Activated T-helper 1 cell treated with anti-CD3 and anti-CD28 coated beads, Interleukin-12 subunit alpha, Interleukin-12 subunit beta, Interleukin-2, Interleukin-4 antibody, amounts not matched to agents 30 ng/mL and 10 ng/mL and 1 ng/mL, durations not matched to agents 14 hours and 24 hours and 36 hours (primary cell): ENCODE results near the gene VSIG2. TPM values are rescaled to one million over a fixed set of nuclear protein-coding genes. Genes with fewer than 3 reads are reported as not detected.
A peak's percentile ranks its signal among the peaks of the same experiment; 100 is the strongest.

Experiments
- DNase-seq: peaks from one replicate; pipeline ENCODE4 v3.0.0; 2021; ENCODE audit warnings: low spot score
- H3K27ac Mint-ChIP-seq: one replicate; pipeline ENCODE4 v1.8.0; 2021; ENCODE audit warnings: mild to moderate bottlenecking, mixed read lengths
- H3K27me3 Mint-ChIP-seq: one replicate; pipeline ENCODE4 v1.8.0; 2022; ENCODE audit warnings: mild to moderate bottlenecking, moderate library complexity, mixed read lengths; ENCODE audit not compliant: insufficient read depth
- H3K36me3 Mint-ChIP-seq: one replicate; pipeline ENCODE4 v1.8.0; 2021; ENCODE audit warnings: low read depth, mixed read lengths
- H3K4me1 Mint-ChIP-seq: one replicate; pipeline ENCODE4 v1.8.0; 2021; ENCODE audit warnings: low read depth, mixed read lengths
- H3K4me3 Mint-ChIP-seq: one replicate; pipeline ENCODE4 v1.8.0; 2021; ENCODE audit warnings: mild to moderate bottlenecking, moderate library complexity, mixed read lengths
- H3K9me3 Mint-ChIP-seq: one replicate; pipeline ENCODE4 v1.8.0; 2021; ENCODE audit warnings: mixed read lengths
- intact Hi-C: fragments of 100-400 bp; cut with micrococcal nuclease; formaldehyde crosslinking; loops from one replicate; pipeline ENCODE4 v1.15.1; 2024
- total RNA-seq: library from RNA; stranded (reverse); gene quantifications from 2 replicates; pipeline ENCODE4 v1.2.3, GENCODE V29; 2022

The VSIG2 gene
- total RNA-seq, 1 donor from 2014 or later = not detected

GRCh38 chr11:124751391-124751740 is 689 bp downstream of the VSIG2 start:
- intact Hi-C loops = no loop called here
- no peak overlapping the region for H3K27ac Mint-ChIP-seq
- H3K4me3 Mint-ChIP-seq = no peak overlapping the region
- H3K9me3 Mint-ChIP-seq = no peaks in the 10 kb centered on the region
- peaks cover 25% of the 10 kb centered on the region for H3K4me1 Mint-ChIP-seq
- H3K27me3 Mint-ChIP-seq = peaks cover 15% of the 10 kb centered on the region
- H3K36me3 Mint-ChIP-seq = no peaks in the 10 kb centered on the region
- no peak for DNase-seq

- Mint-ChIP-seq H3K27me3 (peaks cover 10% of the 10 kb centered on the region), H3K36me3 (no peaks in the 10 kb centered on the region), H3K27ac (no peak overlapping the region), H3K4me3 (no peak overlapping the region), H3K4me1 (peaks cover 28% of the 10 kb centered on the region), H3K9me3 (no peaks in the 10 kb centered on the region)
- intact Hi-C loops = loop anchor here (5.0 to 10.0 kb wide), 3 partner anchors 202 to 1685 kb away; partner anchors contain the start of genes CCDC15, HSPA8 and HYLS1
- DNase-seq = no peak
Observed at GRCh38 chr11:124749912-124750311, 2.1 kb downstream of the VSIG2 start.

GRCh38 chr11:124748481-124749343 is 3.3 kb downstream of the VSIG2 start:
- H3K27ac Mint-ChIP-seq = no peak overlapping the region
- H3K4me1 Mint-ChIP-seq = peaks cover 28% of the 10 kb centered on the region
- H3K4me3 Mint-ChIP-seq = no peak overlapping the region
- intact Hi-C loops = loop anchor here (5.0 to 10.0 kb wide), 3 partner anchors 204 to 1684 kb away; partner anchors contain the start of genes CCDC15, HSPA8 and HYLS1
- no peak for DNase-seq
- H3K27me3 Mint-ChIP-seq = peaks cover 10% of the 10 kb centered on the region
- no peaks in the 10 kb centered on the region for H3K9me3 Mint-ChIP-seq
- no peaks in the 10 kb centered on the region for H3K36me3 Mint-ChIP-seq

DNA sequence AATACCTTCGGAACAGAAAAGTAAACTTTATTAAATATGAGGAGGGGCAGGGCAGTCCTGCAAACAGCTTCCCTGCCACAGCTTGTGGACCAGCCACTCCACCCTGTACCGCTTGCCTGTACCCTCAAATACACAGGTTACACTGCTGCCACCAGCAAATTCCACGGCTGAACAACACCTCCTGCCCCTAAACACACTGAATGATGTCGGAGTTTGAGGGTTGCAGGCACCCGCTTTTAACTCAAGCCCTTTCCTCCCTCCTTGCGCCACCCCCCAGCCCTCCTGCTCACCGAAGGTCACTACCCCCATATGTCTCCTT is 4.0 kb downstream of the VSIG2 start:
- H3K36me3 Mint-ChIP-seq = no peaks in the 10 kb centered on the region
- peaks cover 28% of the 10 kb centered on the region for H3K4me1 Mint-ChIP-seq
- peaks cover 12% of the 10 kb centered on the region for H3K27me3 Mint-ChIP-seq
- H3K4me3 Mint-ChIP-seq = no peak overlapping the region
- no peaks in the 10 kb centered on the region for H3K9me3 Mint-ChIP-seq
- H3K27ac Mint-ChIP-seq = no peak overlapping the region
- intact Hi-C loops = loop anchor here (5.0 to 10.0 kb wide), 3 partner anchors 204 to 1683 kb away; partner anchors contain the start of genes CCDC15, HSPA8 and HYLS1
- no peak for DNase-seq

- Mint-ChIP-seq H3K9me3 (no peaks in the 10 kb centered on the region), H3K4me1 (peaks cover 28% of the 10 kb centered on the region), H3K36me3 (no peaks in the 10 kb centered on the region), H3K27ac (no peak overlapping the region), H3K4me3 (peak overlapping the region; percentile 89), H3K27me3 (peaks cover 10% of the 10 kb centered on the region)
- intact Hi-C loops = loop anchor here (1.0 to 10.0 kb wide), 6 partner anchors 8 to 1683 kb away; partner anchors contain the start of genes CCDC15, CDON, HSPA8 and HYLS1
- no peak for DNase-seq
Observed at GRCh38 chr11:124747406-124748099, 4.5 kb downstream of the VSIG2 start.

DNA sequence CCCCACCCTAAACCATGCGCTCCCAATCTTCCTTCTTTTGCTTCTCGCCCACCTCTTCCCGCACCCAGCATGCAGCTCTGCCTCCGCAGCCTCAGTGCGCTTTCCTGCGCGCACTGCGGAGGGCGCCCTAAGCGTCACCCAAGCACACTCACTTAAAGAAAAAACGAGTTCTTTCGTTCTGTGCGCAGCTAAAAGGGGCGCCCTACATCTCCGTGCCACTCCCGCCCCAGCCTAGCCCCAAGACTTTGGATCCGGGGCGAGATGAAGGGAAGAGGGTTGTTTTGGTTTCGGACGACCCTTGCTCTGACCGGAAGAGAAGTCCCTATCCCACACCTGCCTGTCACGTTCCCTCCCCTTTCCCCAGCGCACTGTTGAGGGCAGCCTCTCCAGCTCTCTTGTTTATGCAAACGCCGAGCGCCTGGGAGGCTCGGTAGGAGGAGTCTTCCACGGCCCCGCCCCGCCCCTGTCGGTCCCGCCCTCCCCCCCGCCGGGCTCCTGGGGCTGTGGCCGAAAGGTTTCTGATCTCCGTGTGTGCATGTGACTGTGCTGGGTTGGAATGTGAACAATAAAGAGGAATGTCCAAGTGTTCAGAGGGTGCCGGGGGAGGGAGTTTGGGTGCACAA is 5.3 kb downstream of the VSIG2 start:
- DNase-seq = peak; percentile 64
- Mint-ChIP-seq H3K4me3 (peak overlapping the region; percentile 89), H3K4me1 (peaks cover 28% of the 10 kb centered on the region), H3K36me3 (no peaks in the 10 kb centered on the region), H3K27me3 (peaks cover 12% of the 10 kb centered on the region), H3K9me3 (no peaks in the 10 kb centered on the region), H3K27ac (peak overlapping the region; percentile 86)
- intact Hi-C loops = loop anchor here (1.0 to 10.0 kb wide), 12 partner anchors 7 to 1682 kb away; partner anchors contain the start of genes CCDC15, CDON, HSPA8 and HYLS1

- no peak for DNase-seq
- H3K4me1 Mint-ChIP-seq = peaks cover 35% of the 10 kb centered on the region
- peak overlapping the region; percentile 89 for H3K4me3 Mint-ChIP-seq
- peaks cover 19% of the 10 kb centered on the region for H3K27me3 Mint-ChIP-seq
- no peaks in the 10 kb centered on the region for H3K9me3 Mint-ChIP-seq
- H3K27ac Mint-ChIP-seq = peak overlapping the region; percentile 86
- no peaks in the 10 kb centered on the region for H3K36me3 Mint-ChIP-seq
- intact Hi-C loops = loop anchor here (1.0 to 10.0 kb wide), 11 partner anchors 12 to 1681 kb away; partner anchors contain the start of genes CCDC15, CDON, HSPA8 and HYLS1
Observed at GRCh38 chr11:124745835-124746620, 6.0 kb downstream of the VSIG2 start.

GRCh38 chr11:124745270-124745834 is 6.7 kb downstream of the VSIG2 start:
- no peak for DNase-seq
- Mint-ChIP-seq H3K9me3 (no peaks in the 10 kb centered on the region), H3K4me1 (peaks cover 42% of the 10 kb centered on the region), H3K27ac (peak overlapping the region; percentile 44), H3K36me3 (no peaks in the 10 kb centered on the region), H3K4me3 (peak overlapping the region; percentile 59), H3K27me3 (peaks cover 22% of the 10 kb centered on the region)
- intact Hi-C loops = loop anchor here (5.0 to 10.0 kb wide), 3 partner anchors 207 to 1681 kb away; partner anchors contain the start of genes CCDC15, HSPA8 and HYLS1

DNA sequence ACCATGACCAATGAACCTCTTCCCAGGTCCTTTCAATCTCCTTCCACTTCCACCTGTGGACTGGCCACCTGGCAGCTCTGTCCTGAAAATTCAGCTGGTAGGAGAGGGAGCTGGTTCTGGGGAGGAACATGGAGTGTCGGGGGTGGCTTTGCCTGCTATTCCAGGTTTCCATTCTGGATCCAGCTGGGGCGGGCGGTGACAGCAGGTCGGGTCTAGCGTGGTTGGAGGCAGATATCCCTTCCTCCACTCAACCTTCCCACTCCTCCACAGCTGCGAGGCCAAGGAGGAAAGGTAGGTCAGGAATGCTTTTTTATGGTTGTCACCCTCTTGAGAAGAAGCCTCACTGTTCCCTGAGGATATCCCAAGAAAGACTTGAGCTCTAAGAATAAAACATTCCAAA is 9.0 kb downstream of the VSIG2 start:
- DNase-seq = no peak
- H3K4me1 Mint-ChIP-seq = peaks cover 32% of the 10 kb centered on the region
- H3K27ac Mint-ChIP-seq = no peak overlapping the region
- intact Hi-C loops = loop anchor here (10.0 kb wide), 1 partner anchor 1678 kb away; the partner anchor contains the start of gene HSPA8
- H3K27me3 Mint-ChIP-seq = peaks cover 29% of the 10 kb centered on the region
- peaks cover 2% of the 10 kb centered on the region for H3K36me3 Mint-ChIP-seq
- H3K4me3 Mint-ChIP-seq = no peak overlapping the region
- no peaks in the 10 kb centered on the region for H3K9me3 Mint-ChIP-seq

- Mint-ChIP-seq H3K27ac (no peak overlapping the region), H3K4me3 (no peak overlapping the region), H3K9me3 (no peaks in the 10 kb centered on the region), H3K4me1 (peaks cover 32% of the 10 kb centered on the region), H3K27me3 (peaks cover 29% of the 10 kb centered on the region), H3K36me3 (peaks cover 2% of the 10 kb centered on the region)
- no peak for DNase-seq
- intact Hi-C loops = loop anchor here (10.0 kb wide), 1 partner anchor 1678 kb away; the partner anchor contains the start of gene HSPA8
Observed at GRCh38 chr11:124742555-124742954, 9.5 kb downstream of the VSIG2 start.

DNA sequence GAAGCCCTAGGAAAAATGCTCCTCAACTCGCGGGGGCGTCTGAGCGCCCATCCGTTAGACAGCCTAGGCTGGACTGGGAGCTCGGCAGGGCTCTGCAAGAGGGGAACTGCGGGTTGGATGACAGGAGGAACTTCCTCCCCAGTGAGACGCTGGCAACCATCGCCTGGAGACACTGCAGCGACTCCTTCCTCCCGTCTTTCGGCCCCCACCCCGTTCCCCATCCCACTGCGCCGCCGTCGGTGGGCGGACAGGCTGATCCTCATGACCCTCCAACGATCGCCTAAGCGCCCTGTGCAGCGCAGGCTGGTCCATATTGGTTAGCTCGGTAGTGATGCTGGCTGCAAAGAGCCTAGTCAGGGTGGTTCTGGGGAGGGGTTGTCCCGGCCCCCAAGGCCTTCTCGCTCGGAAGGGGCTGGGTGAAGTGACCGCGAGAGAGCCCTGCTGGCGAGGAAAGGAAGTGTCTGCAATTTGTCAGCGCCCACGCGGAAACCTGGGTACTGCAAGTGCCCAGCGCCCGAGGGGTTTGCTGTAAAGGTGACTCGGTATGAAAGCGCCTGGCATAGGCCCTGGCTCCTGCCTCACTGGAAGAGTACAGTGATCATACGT is 11.7 kb downstream of the VSIG2 start:
- Mint-ChIP-seq H3K27ac (peak overlapping the region; percentile 54), H3K36me3 (peaks cover 2% of the 10 kb centered on the region), H3K27me3 (peaks cover 39% of the 10 kb centered on the region), H3K4me1 (peaks cover 25% of the 10 kb centered on the region), H3K4me3 (peak overlapping the region; percentile 85), H3K9me3 (no peaks in the 10 kb centered on the region)
- peak; percentile 30 for DNase-seq
- intact Hi-C loops = loop anchor here (1.0 to 10.0 kb wide), 4 partner anchors 23 to 1676 kb away; partner anchors contain the start of genes HSPA8, SIAE and SPA17
